ENCODE measurements around the gene ADAT3.
"Not testable (repeated sequence)": the region's sequence is repeated elsewhere in the genome, so short reads cannot be mapped to it uniquely, and the experiment has no call there.

Gene ADAT3

DNA sequence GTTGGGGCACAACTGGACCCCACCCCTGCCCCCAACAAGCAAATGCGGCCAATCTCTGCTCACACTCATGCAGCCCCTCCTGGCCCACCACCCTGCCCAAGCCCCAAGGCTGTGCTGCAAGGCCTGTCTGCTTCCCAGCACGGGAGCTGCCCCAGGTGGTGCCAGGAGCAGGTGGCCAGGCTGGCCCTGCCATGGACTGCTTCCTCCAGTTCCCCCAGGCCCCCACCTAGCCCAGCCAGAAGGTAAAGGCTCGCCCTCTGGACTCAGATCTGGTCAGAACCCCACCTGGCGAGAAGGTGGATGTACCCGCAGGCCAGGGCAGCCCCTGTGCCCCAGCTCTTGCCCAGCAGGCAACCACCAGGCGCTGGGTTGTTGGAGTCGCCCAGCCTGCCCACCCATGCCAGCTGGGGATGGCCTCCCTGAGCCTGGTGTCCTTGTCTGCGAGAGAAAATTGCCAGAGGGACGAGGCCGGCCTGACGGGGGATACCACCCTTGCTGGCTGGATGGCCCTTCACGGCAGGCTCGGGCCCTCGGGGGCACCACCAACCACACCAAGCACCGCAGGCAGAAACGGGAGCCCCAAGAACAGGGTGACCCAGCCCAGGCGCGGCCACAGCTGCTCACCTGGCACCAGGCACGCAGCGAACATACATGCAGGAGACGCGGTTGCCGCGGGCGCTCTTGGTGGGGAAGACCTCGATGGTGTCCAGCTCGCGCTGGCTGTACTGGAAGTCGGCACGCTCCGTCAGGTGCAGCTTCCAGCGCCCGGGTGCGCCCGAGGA, 24.4 kb upstream of the ADAT3 start:
- no peak overlapping the region for H3K27ac ChIP-seq (ENCODE audit: low read depth, low read length)
- H3K36me3 ChIP-seq (ENCODE audit: control insufficient read depth, low read length), result peaks cover 18% of the 10 kb centered on the region
- no peaks in the 10 kb centered on the region for H3F3A ChIP-seq (ENCODE audit: control insufficient read depth, insufficient read depth)
- peaks cover 26% of the 10 kb centered on the region for H4K20me1 ChIP-seq (ENCODE audit: control insufficient read depth, insufficient read depth, low read depth, low read length)
- H3K4me3 ChIP-seq (ENCODE audit: low read length), result no peak overlapping the region
- H3K4me2 ChIP-seq (ENCODE audit: low read length), result no peak overlapping the region
- no peaks in the 10 kb centered on the region for H3K9me2 ChIP-seq (replicated peaks; ENCODE audit: control insufficient read depth, low read length)
- peaks cover 39% of the 10 kb centered on the region for H3K4me1 ChIP-seq (ENCODE audit: control insufficient read depth, low read length)
- no peaks in the 10 kb centered on the region for H3K9me3 ChIP-seq (ENCODE audit: control insufficient read depth, insufficient read depth, low read length)
- TF ChIP-seq, protein P1, sequence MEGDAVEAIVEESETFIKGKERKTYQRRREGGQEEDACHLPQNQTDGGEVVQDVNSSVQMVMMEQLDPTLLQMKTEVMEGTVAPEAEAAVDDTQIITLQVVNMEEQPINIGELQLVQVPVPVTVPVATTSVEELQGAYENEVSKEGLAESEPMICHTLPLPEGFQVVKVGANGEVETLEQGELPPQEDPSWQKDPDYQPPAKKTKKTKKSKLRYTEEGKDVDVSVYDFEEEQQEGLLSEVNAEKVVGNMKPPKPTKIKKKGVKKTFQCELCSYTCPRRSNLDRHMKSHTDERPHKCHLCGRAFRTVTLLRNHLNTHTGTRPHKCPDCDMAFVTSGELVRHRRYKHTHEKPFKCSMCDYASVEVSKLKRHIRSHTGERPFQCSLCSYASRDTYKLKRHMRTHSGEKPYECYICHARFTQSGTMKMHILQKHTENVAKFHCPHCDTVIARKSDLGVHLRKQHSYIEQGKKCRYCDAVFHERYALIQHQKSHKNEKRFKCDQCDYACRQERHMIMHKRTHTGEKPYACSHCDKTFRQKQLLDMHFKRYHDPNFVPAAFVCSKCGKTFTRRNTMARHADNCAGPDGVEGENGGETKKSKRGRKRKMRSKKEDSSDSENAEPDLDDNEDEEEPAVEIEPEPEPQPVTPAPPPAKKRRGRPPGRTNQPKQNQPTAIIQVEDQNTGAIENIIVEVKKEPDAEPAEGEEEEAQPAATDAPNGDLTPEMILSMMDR (IDR thresholded peaks at IDR 0.05; ENCODE audit: low read depth, low read length, poor library complexity, severe bottlenecking), result no peak
- H3K27me3 ChIP-seq (ENCODE audit: control insufficient read depth, low read length), result no peaks in the 10 kb centered on the region
- peaks cover 54% of the 10 kb centered on the region for H3K79me2 ChIP-seq (ENCODE audit: control insufficient read depth, low read length)

GRCh38 chr19:1881393-1882088, 23.7 kb upstream of the ADAT3 start:
- H3K27me3 ChIP-seq (ENCODE audit: control insufficient read depth, low read length); H3K9me3 ChIP-seq (ENCODE audit: control insufficient read depth, insufficient read depth, low read length); H3K4me3 ChIP-seq (ENCODE audit: low read length); H3K27ac ChIP-seq (ENCODE audit: low read depth, low read length); H3F3A ChIP-seq (ENCODE audit: control insufficient read depth, insufficient read depth); H3K9me2 ChIP-seq (replicated peaks; ENCODE audit: control insufficient read depth, low read length): not testable (repeated sequence)
- Histone ChIP-seq H3K79me2 (ENCODE audit: control insufficient read depth, low read length) (peaks cover 47% of the 10 kb centered on the region), H4K20me1 (ENCODE audit: control insufficient read depth, insufficient read depth, low read depth, low read length) (peaks cover 26% of the 10 kb centered on the region), H3K36me3 (ENCODE audit: control insufficient read depth, low read length) (peaks cover 17% of the 10 kb centered on the region), H3K4me1 (ENCODE audit: control insufficient read depth, low read length) (peaks cover 36% of the 10 kb centered on the region), H3K4me2 (ENCODE audit: low read length) (peak overlapping the region; percentile 98; the same call in 1 of the 2 replicates)

DNA sequence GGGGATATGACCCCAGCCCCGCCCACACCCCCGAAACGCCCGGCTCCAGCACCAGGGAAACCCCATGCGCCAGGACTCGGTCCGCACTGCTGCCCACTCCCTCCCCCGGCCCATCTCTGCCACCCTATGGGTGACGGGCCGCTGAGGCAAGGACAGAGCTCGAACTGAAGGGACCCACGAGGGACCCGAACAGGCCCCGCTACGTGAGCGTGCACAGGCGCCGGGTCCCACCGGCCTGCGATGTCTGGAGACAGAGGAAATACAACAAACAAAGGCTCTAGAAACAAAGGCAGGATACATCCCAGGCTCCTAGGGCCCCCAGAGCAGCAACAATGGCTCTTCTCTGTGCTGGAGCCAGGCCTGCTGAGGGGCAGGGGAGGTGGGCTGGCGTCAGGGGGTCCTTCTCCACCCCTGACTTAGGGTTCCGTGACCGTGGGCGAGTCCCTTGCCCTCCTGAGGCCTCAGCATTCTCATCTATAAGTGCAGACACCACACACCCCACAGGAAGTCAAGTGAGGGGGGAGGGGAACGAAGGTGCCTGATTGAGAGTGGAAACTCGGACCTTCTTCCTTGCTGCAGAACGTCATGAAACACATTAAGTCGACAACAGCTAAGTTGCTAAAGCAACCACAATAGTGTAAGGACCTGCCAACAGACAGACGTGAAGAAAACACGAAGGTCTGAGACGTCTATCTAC, 23.0 kb upstream of the ADAT3 start:
- Histone ChIP-seq H3K27ac (ENCODE audit: low read depth, low read length) (peak overlapping the region; percentile 41), H3K4me2 (ENCODE audit: low read length) (peak overlapping the region; percentile 98), H3K36me3 (ENCODE audit: control insufficient read depth, low read length) (peaks cover 17% of the 10 kb centered on the region), H4K20me1 (ENCODE audit: control insufficient read depth, insufficient read depth, low read depth, low read length) (peaks cover 26% of the 10 kb centered on the region), H3K4me3 (ENCODE audit: low read length) (peak overlapping the region; percentile 99), H3K9me2 (replicated peaks; ENCODE audit: control insufficient read depth, low read length) (no peaks in the 10 kb centered on the region), H3K4me1 (ENCODE audit: control insufficient read depth, low read length) (peaks cover 35% of the 10 kb centered on the region), H3K79me2 (ENCODE audit: control insufficient read depth, low read length) (peaks cover 47% of the 10 kb centered on the region), H3K27me3 (ENCODE audit: control insufficient read depth, low read length) (no peaks in the 10 kb centered on the region), H3F3A (ENCODE audit: control insufficient read depth, insufficient read depth) (no peaks in the 10 kb centered on the region), H3K9me3 (ENCODE audit: control insufficient read depth, insufficient read depth, low read length) (no peaks in the 10 kb centered on the region)
- TF ChIP-seq EZH2phosphoT487 (IDR thresholded peaks at IDR 0.05; ENCODE audit: borderline replicate concordance, low read length), result no peak
- TF ChIP-seq, protein P1 (IDR thresholded peaks at IDR 0.05; ENCODE audit: low read depth, low read length, poor library complexity, severe bottlenecking), result no peak
